Activated CD4-positive, alpha-beta T cell treated with anti-CD3 and anti-CD28 coated beads for 4 hours (primary cell): ENCODE data around the gene IFNA13.
A peak's percentile ranks its signal among the peaks of the same experiment; 100 is the strongest.

ENCODE experiments used
- DNase-seq, 2 donors: peaks; one replicate each; pipeline ENCODE4 v3.0.0-alpha.2; 2020

The IFNA13 gene

DNA sequence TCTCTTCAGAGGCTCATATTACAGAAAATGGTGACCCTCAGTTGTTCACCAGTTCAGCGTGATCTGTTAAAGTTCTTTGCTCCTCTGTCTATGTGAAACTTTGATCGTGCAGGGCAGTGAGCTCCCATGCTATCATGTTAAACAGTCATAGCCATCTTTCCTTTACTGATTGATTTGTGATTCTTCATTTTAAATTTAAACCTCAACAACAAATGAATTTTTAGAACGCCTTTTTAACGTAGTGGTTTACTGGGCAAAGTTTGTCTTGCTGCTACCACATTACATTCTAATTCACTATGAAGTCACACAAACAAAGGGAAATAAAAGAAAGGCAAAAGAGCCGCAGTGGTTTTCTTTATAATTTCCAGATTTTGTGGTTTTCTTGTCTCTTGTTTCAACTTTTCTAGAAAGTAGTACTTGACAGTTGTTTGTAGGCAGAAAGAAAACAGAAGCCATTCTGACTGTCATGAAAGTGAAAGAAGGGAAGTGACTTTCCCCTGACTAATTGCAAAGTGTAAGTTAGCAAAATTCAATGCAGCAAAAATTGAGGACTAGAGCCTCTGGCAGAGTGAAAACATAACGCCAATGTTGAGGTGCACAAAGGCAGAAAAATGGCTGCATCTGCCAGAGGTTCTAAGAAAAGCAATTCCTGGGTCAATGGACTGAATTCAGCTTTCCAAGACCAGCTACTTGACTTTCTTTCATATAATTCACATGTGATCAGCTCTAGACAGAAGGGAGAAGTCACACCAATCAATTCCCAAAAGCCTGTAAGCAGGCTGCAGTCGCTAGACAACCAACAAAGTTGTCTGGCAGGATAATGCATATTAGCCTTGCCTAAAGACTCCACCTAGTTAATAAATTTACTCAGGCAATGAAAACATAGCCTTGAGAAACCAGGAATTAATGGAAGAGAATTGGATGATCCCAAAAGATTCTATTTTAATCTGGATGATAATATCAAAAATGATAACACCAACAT lies 10.1 kb downstream of the IFNA13 start:
- no peak for DNase-seq

- DNase-seq: no peak
Observed at GRCh38 chr9:21350787-21351186, 17.1 kb downstream of the IFNA13 start, which contains the start of gene IFNA6. IFNA6 (minus strand) TSS chr9:21350887; CDS start chr9:21350887, 0 bp downstream.

- no peak for DNase-seq
Observed at GRCh38 chr9:21348430-21348970, 19.4 kb downstream of the IFNA13 start.

- DNase-seq: no peak
Observed at GRCh38 chr9:21340735-21341134, 27.1 kb downstream of the IFNA13 start.

DNA sequence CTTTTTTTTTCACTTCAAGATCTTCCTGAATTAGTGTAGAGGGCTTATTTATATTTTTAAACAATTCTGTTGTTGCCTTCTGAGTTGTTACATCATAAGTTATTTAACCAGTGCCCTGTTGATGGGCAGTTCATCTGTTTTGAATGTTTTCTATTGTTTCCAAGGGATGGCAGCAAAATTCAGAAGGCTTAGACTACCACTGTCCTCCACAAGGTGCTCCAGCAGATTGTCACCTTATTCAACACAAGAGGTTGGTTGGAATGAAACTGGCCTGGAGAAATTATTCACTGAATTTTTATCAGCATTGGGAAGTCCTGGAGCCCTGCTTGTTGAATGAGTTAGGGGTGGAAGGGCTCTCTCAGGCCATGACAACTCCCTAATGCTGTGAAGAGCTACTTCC lies 31.4 kb downstream of the IFNA13 start:
- no peak for DNase-seq

DNA sequence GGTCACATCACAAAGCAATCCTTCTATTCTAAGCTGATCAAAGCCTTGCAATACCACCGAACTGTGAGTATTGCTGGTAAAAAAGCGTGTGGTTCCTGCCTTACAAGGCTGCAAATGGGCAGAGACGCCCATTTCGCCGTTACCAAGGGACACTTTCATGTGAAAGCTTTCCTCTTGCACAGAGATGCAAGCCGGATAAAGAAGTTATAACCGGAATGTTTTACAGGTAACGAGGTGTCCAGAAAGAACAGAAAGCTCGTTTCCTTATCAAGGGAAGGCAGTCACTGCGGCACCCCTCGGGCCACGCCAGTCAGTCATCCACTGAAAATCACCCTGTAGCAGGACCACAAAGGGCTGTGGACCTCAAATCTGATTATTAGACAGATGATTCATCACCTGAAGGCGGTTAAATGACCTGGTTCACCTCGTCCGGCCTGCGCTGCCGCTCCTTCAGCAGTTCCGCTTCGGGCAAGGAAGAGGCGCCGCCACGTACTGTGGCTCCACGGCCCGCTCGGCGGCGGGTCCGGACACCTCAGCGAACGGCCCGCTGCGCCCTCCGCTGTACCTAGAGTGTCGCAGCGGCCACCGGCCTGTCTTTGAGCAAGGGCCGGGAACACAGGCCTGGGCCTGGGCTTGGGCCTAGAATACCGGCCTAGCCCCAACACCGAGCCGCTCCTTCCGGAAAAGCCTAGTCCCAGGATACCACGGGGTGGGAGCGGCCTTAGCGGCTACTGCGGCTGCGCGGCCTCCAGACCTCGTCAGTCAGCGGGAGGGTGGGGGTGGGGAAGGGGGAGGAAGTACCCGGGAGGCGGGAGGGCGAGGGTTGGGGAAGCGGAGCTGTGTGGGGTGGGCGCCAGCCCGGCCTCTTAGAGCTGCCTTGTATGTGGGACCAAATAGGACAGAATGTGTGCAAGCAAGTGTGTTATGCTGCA lies 32.9 kb downstream of the IFNA13 start, which contains the start of gene KLHL9:
Gene KLHL9, minus strand, starts transcription at position 704 of the 932 bp plus-strand sequence. Its CDS starts 545 bp downstream, at position 159.
- peak; percentile 83 to 89 for DNase-seq

DNA sequence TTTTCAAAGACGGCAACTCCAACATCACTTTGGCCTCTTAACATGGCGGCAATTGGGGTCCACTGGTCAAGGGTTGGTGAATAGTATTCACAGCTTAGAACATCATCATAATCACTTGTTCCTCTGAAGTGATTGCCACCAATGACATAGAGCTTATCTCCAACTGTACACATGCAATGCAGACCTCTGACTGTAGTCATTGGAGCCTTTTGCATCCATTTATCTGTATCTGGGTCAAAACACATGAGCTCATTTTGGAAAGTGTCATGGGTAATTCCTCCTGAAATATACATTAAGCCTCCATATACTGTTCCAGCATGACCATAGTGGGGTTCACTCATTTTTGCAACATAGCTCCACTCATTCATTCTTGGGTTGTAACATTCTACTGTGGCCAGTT lies 34.6 kb downstream of the IFNA13 start:
- DNase-seq: no peak

DNA sequence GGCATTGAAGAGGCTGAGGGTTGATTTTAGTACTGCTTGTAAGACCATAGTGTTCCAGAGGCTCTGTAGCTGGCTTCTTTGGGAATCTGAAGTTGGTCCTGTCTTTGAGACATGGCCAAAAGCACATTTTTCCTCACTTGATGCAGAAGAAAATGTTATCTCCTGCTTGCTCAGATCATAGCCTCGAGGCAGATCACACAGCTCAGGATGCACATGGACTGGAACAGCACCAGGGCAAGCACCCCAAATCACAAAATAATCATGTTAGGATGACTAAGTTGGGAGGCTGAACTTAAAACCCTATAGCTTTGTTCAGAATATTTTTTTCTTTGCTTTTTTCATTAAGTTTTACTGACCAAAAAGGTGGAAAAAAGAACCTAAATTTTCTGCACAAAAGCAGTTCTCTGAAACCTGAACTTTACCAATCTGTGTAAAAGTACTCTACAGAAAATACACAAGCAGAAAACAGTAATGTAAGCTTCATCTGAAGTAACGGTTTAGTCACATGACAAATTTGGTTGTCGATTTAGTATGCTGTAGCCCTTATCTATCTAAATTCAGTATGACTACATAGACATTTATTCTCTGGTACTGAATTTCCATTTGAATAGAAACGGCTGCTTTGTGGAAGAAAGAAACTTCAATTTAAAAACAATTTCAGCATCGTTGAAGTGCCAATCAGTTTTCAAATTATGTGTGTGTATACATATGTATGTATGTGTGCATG lies 36.0 kb downstream of the IFNA13 start:
- no peak for DNase-seq

GRCh38 chr9:21326526-21327139 lies 41.2 kb downstream of the IFNA13 start:
- no peak for DNase-seq

- DNase-seq: no peak
Observed at GRCh38 chr9:21324047-21324446, 43.8 kb downstream of the IFNA13 start.

DNA sequence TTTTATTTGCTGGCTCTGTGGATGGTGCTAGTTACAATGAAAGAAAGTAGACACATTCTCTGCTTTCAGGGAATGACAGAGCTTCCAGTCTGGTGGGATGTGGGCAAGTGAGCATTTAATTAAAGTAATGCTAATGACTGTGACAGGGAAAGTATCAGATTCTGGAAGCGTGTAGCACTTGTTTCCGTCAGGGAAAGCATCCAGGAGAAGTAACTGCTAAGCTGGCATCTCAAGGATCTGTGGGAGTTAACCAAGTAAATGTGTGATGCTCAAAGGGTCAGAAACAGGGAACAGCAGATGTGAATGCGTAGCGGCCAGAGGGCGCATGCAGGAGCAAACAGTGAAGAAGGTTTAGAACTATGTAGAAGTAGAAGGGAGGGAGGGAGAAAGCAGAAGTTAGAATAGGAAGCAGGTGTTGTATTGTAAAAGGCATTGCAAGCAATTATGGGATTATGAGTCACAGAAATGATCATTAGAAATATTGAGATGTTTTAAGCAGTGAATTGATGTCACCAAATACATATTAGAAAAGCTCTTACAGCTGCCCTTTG lies 44.9 kb downstream of the IFNA13 start:
- DNase-seq: no peak

DNA sequence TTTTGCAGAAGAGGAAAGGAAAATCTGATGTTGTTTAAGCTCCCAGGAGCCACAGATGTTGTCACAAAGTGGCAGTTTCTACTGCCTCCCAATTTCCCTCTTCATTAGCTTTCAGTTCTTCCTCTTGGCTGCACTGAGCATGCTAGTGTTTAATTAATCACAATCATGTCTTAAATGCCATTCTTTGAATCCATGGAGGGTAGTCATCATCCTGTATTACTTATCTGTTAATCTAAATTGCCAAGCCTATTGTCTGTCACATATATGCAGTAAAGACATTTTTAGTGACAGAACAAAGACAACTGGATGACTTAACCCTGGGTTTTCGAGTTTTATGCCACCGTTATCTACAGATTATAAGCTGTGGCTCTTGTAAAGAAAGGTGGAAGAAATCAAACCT lies 47.4 kb downstream of the IFNA13 start:
- DNase-seq: no peak

DNA sequence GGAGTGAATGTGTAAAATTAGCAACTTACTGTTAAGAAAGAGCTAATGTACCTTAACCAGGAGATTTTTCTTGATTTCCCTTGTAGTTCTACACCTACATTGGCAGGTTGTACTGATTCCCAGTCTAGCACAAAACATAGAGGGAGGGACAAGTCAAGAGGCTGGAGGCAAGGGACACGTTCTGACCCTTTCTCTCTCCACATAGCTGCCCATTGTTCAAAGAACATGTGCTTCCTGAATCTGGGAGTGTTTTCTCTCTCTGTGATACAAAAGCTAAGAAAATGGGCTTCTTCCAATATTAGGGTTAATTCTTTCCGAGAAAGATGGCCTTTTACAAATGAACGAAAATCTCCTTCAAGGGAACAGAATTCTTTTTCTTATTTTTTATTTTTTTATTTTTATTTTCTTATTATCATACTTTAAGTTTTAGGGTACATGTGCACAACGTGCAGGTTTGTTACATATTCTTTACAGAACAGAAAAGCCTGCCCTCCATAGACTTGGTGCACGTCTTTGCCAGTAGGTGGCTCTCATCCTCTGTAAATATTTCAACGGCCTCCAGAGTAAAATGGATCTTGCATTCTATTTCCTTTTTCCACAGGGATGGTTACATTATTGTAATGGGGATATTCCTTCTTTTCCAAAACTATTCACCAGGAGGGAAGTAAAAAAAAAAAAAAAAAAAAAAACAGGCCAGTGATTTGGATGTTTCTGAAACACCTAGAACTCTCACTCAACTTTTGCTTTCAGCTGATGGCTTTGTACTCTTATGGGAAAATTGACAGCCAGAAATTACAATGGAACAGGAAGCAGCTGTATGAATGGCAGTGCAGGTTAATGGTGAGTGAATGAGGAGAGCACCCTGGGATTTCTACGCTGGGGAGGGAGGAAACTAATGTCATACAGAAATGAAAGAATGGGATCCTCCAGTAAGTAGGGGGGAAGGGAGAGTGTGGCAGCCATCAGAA lies 49.6 kb downstream of the IFNA13 start:
- DNase-seq: peak in 1 of 2 donors; percentile 30
